GM23248 (cell line): ENCODE data around the gene USP36. TPM values are rescaled to one million over a fixed set of nuclear protein-coding genes. Genes with fewer than 3 reads are reported as not detected.

Experiments
- DNase-seq: peaks from one replicate; pipeline ENCODE4 v3.0.0-alpha.2; 2015
- H2AFZ ChIP-seq: fragments of 200-600 bp; sonication (generic); 2 replicates; pipeline ENCODE4 v1.6.1; 2016; ENCODE audit warnings: antibody characterized with exemption
- H3F3A ChIP-seq: fragments of 200-600 bp; sonication (generic); 2 replicates; pipeline ENCODE4 v1.6.1; 2016; ENCODE audit warnings: mild to moderate bottlenecking, antibody characterized with exemption, mixed run types; ENCODE audit not compliant: insufficient read depth
- H3K27ac ChIP-seq: fragments of 200-600 bp; sonication (generic); 2 replicates; pipeline ENCODE4 v1.5.1; 2016; ENCODE audit warnings: mild to moderate bottlenecking
- H3K27me3 ChIP-seq: fragments of 200-600 bp; sonication (generic); replicated peaks from 2 replicates; pipeline ENCODE4 v1.6.1; 2016; ENCODE audit warnings: mild to moderate bottlenecking; ENCODE audit not compliant: insufficient read depth
- H3K36me3 ChIP-seq: fragments of 200-600 bp; sonication (generic); 2 replicates; pipeline ENCODE4 v1.6.1; 2016; ENCODE audit warnings: low read depth, mild to moderate bottlenecking
- H3K4me1 ChIP-seq: fragments of 200-600 bp; sonication (generic); 2 replicates; pipeline ENCODE4 v1.6.1; 2016; ENCODE audit warnings: mild to moderate bottlenecking; ENCODE audit not compliant: insufficient read depth
- H3K4me2 ChIP-seq: fragments of 200-600 bp; sonication (generic); one replicate; pipeline ENCODE4 v1.6.1; 2016; ENCODE audit warnings: mild to moderate bottlenecking; ENCODE audit not compliant: unreplicated experiment
- H3K4me3 ChIP-seq: fragments of 200-600 bp; sonication (generic); 2 replicates; pipeline ENCODE4 v1.5.1; 2016; ENCODE audit warnings: mild to moderate bottlenecking
- H3K79me2 ChIP-seq: fragments of 200-600 bp; sonication (generic); 2 replicates; pipeline ENCODE4 v1.6.1; 2016; ENCODE audit warnings: mild to moderate bottlenecking; ENCODE audit not compliant: insufficient read depth
- H3K9ac ChIP-seq: fragments of 200-600 bp; sonication (generic); 2 replicates; pipeline ENCODE4 v1.6.1; 2016; ENCODE audit warnings: mild to moderate bottlenecking
- H3K9me2 ChIP-seq: fragments of 200-600 bp; sonication (generic); 2 replicates; pipeline ENCODE4 v1.6.1; 2016; ENCODE audit warnings: mixed run types, mild to moderate bottlenecking, moderate library complexity; ENCODE audit not compliant: insufficient read depth
- H3K9me3 ChIP-seq: fragments of 200-600 bp; sonication (generic); one replicate; pipeline ENCODE4 v1.6.1; 2017; ENCODE audit warnings: low read depth
- H4K20me1 ChIP-seq: fragments of 200-600 bp; sonication (generic); 2 replicates; pipeline ENCODE4 v1.6.0; 2016; ENCODE audit not compliant: insufficient read depth
- EZH2 ChIP-seq: fragments of 200-600 bp; sonication (generic); IDR thresholded peaks from 2 replicates; pipeline ENCODE4 v1.6.1; 2018; ENCODE audit warnings: antibody characterized with exemption, mild to moderate bottlenecking; ENCODE audit not compliant: insufficient read depth, poor library complexity, severe bottlenecking
- EZH2phosphoT487 ChIP-seq: fragments of 200-600 bp; sonication (generic); IDR thresholded peaks from 2 replicates; pipeline ENCODE4 v1.6.1; 2018; ENCODE audit warnings: antibody characterized with exemption, moderate library complexity, mild to moderate bottlenecking, low read depth; ENCODE audit not compliant: insufficient read depth
- WGBS, 2 experiments: methylation state at CpG; one replicate each; pipeline ENCODE4 v1.1.6; 2015 to 2017; ENCODE audit warnings: low lambda C conversion rate in 2 of 2, low coverage in 1 of 2; ENCODE audit errors: missing lambda C conversion rate in 2 of 2; 5-methylcytosine and 5-hydroxymethylcytosine counted together
- in situ Hi-C: fragments of 300-500 bp; cut with MboI; formaldehyde crosslinking; loops from 2 replicates; pipeline ENCODE4 v1.15.0; 2020
- polyA plus RNA-seq: library from polyadenylated mRNA; unstranded; fragments of >200 nt; fragmentation: Nextera tagmentation; extraction: Ambion mirVana; gene quantifications from 2 replicates; pipeline ENCODE4 v1.2.1, GENCODE V29; 2016
- total RNA-seq: library from RNA; depleted of rRNA; stranded (reverse); fragments of >200 nt; shearing (Covaris generic); gene quantifications from 2 replicates; pipeline ENCODE4 v1.2.3, GENCODE V29; 2014

Gene USP36
- total and polyA plus RNA-seq, 2 experiments from 2014 or later: 19.9 to 30.2 TPM

DNA sequence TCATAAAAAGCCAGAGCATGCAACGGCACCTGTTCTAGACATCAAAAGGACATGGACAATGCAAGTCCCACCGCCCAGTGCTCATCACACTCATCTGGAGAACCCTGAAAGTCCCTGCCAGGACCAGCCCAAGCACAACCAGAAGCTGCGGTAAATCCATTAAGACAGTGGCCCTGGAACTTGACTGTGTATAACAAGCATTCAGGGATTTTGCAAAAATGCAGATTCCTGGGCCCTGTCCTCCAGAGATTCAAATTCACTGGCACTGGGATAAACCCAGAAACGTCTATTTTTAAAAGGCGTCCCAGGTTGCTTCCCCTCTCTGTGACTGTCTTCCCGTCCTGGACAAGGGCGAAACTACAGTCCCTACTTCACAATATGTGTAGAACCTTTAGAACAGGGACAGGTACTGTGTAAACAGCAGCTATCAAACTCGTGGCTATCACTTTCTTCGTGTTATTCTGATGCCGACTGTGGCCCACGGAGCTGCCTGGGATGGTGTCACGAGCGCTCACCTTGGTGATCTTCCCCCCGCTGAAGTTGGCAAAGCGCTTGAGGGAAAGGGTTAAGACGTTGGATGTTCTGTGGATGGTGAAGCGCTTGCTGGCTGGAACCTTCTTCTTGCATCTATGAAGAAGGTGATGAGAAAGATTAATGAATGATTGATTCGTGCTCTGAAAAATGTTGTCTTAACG, 22.3 kb downstream of the USP36 start:
- no peaks in the 10 kb centered on the region for H3K27me3 ChIP-seq
- peaks cover 36% of the 10 kb centered on the region for H3K79me2 ChIP-seq
- in situ Hi-C loops: no loop called here
- peaks cover 12% of the 10 kb centered on the region for H3K4me1 ChIP-seq
- no peak overlapping the region for H3K9ac ChIP-seq
- 81 to 83% methylated on average over 19 of the region's 19 CpGs for WGBS, 2 experiments
- H3K4me3 ChIP-seq: no peak overlapping the region
- no peak overlapping the region for H3K4me2 ChIP-seq
- DNase-seq: no peak
- H3K36me3 ChIP-seq: peaks cover 60% of the 10 kb centered on the region
- no peak overlapping the region for H2AFZ ChIP-seq
- no peaks in the 10 kb centered on the region for H4K20me1 ChIP-seq
- TF ChIP-seq EZH2phosphoT487 (no peak), EZH2 (no peak)
- H3K27ac ChIP-seq: no peak overlapping the region
- H3F3A ChIP-seq: peaks cover 6% of the 10 kb centered on the region
- H3K9me2 ChIP-seq: no peaks in the 10 kb centered on the region
- no peaks in the 10 kb centered on the region for H3K9me3 ChIP-seq

DNA sequence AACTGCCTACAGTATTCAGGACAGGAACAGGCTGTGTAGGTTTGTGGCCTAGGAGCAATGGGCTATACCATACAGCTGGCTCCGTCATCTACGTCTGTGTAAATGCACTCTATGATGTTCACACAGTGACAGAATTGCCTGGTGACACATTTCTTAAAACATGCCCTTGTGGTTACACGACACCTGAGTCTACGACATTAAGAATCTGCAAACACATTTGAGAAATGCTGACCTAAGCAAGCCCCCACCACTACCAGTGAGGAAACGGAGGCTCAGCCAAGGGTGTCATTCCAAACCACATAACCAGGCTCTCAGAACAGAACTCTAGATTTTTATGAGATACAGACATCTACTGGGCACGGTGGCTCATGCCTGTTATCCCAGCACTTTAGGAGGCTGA, 23.5 kb downstream of the USP36 start:
- no peaks in the 10 kb centered on the region for H3K9me2 ChIP-seq
- H3K27me3 ChIP-seq: no peaks in the 10 kb centered on the region
- H3K4me1 ChIP-seq: peaks cover 5% of the 10 kb centered on the region; the same call in 1 of the 2 replicates
- no peak overlapping the region for H2AFZ ChIP-seq
- H3K27ac ChIP-seq: no peak overlapping the region
- H3K4me2 ChIP-seq: no peak overlapping the region
- in situ Hi-C loops: no loop called here
- no peak for DNase-seq
- no peaks in the 10 kb centered on the region for H3F3A ChIP-seq
- no peak overlapping the region for H3K4me3 ChIP-seq
- H3K36me3 ChIP-seq: peaks cover 65% of the 10 kb centered on the region
- no peak overlapping the region for H3K9ac ChIP-seq
- no peaks in the 10 kb centered on the region for H4K20me1 ChIP-seq
- peaks cover 36% of the 10 kb centered on the region for H3K79me2 ChIP-seq
- TF ChIP-seq EZH2 (no peak), EZH2phosphoT487 (no peak)
- WGBS, 2 experiments: 79 to 86% methylated on average over 6 of the region's 6 CpGs
- no peaks in the 10 kb centered on the region for H3K9me3 ChIP-seq

DNA sequence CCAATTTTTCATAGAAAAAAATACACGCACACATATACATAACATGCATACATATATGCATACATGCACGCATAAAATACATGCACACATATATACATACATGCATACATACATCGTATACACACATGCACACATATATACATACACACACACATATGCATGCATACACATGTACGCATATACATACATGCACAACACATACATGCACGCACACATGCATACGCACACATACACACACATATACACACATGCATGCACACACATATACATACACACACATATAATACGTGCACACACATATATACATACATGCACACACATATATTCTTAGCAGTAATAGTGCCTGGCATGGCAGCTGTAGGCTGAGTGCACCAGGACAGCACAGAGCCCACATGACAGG, 24.9 kb downstream of the USP36 start:
- no peak for DNase-seq
- no peak overlapping the region for H3K4me3 ChIP-seq
- TF ChIP-seq EZH2 (no peak), EZH2phosphoT487 (no peak)
- H4K20me1 ChIP-seq: no peaks in the 10 kb centered on the region
- H3K79me2 ChIP-seq: peaks cover 29% of the 10 kb centered on the region
- no peak overlapping the region for H3K9ac ChIP-seq
- in situ Hi-C loops: no loop called here
- no peaks in the 10 kb centered on the region for H3K27me3 ChIP-seq
- H3K4me2 ChIP-seq: no peak overlapping the region
- peaks cover 75% of the 10 kb centered on the region for H3K36me3 ChIP-seq
- H3K9me3 ChIP-seq: no peaks in the 10 kb centered on the region
- no peaks in the 10 kb centered on the region for H3K4me1 ChIP-seq
- H3K9me2 ChIP-seq: no peaks in the 10 kb centered on the region
- 0 out of 2 replicates have a peak, but pooled peaks cover 3% of the 10 kb centered on the region for H3F3A ChIP-seq
- H3K27ac ChIP-seq: no peak overlapping the region
- H2AFZ ChIP-seq: no peak overlapping the region
- WGBS, 2 experiments: 90 to 93% methylated on average over 7 of the region's 7 CpGs

DNA sequence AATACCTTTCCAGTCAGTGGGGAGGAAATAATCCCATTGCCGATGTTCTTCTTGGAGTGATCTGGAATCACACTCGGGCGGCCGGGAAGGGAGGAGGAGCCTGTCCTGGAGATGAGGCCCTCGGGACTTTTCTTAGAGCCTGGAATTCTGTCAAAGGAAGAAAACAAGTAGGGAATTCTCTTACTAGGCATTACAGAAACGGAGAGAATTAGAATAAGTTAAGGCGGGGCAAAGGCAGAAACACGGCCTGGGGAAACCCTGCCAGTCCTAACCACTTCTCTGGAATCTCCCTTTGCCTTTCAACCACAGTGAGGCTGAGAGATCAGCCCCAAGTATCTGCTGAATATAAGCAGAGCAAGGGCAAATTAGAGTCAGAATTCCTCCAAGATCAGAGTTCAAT, 27.8 kb downstream of the USP36 start:
- Histone ChIP-seq H3F3A (peaks cover 29% of the 10 kb centered on the region), H3K9me3 (no peaks in the 10 kb centered on the region), H2AFZ (no peak overlapping the region), H3K27ac (no peak overlapping the region), H4K20me1 (no peaks in the 10 kb centered on the region), H3K4me2 (no peak overlapping the region), H3K9me2 (no peaks in the 10 kb centered on the region), H3K36me3 (peaks cover 61% of the 10 kb centered on the region), H3K27me3 (no peaks in the 10 kb centered on the region), H3K4me3 (no peak overlapping the region), H3K4me1 (no peaks in the 10 kb centered on the region), H3K9ac (no peak overlapping the region), H3K79me2 (peaks cover 14% of the 10 kb centered on the region)
- no peak for DNase-seq
- no peak for TF ChIP-seq EZH2phosphoT487
- TF ChIP-seq EZH2: no peak
- in situ Hi-C loops: no loop called here
- WGBS, 2 experiments: 35 to 43% methylated on average over 8 of the region's 8 CpGs
